ENCODE measurements around the gene SLC19A1.

DNA sequence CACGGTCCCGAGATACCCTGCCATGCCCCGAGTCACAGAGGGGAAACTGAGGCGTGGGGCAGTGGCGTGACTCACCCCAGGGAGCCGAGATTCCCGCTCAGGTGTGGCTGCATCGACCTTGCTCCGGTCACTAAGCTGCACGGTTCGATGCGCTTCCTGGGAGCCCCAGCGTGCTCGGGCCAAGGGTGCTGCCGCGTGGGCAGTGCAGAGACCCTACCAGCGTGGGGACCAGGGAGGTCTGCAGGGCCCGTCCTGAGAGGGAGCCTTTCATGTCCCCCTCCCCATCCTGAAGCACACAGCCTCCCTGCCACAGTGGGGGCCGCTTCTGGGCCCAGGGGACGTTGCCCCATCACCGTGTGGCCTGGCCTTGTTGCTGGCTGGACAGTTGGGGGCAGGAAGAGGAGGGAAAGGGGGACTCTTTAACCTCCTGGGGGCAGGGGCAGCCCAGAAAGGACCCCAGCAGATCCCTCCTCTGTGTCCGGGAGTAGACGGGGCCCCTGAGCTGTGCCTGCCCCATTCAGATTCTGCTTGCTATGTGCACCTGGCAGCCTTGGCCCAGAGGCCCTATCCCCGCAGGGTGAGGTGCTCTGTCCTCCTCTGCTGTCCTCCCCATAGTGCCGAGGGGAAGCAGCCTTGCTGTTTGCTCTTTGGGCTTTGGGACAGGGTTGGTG lies 84.9 kb downstream of the SLC19A1 start:
- TF ChIP-seq, protein P1, sequence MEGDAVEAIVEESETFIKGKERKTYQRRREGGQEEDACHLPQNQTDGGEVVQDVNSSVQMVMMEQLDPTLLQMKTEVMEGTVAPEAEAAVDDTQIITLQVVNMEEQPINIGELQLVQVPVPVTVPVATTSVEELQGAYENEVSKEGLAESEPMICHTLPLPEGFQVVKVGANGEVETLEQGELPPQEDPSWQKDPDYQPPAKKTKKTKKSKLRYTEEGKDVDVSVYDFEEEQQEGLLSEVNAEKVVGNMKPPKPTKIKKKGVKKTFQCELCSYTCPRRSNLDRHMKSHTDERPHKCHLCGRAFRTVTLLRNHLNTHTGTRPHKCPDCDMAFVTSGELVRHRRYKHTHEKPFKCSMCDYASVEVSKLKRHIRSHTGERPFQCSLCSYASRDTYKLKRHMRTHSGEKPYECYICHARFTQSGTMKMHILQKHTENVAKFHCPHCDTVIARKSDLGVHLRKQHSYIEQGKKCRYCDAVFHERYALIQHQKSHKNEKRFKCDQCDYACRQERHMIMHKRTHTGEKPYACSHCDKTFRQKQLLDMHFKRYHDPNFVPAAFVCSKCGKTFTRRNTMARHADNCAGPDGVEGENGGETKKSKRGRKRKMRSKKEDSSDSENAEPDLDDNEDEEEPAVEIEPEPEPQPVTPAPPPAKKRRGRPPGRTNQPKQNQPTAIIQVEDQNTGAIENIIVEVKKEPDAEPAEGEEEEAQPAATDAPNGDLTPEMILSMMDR (IDR thresholded peaks at IDR 0.05) = no peak
- TF ChIP-seq EP300 (IDR thresholded peaks at IDR 0.05) (no peak), POLR2A (IDR thresholded peaks at IDR 0.05) (no peak)
